Spleen (tissue), 11 donors: ENCODE data around the gene SYNGR2. TPM values are rescaled to one million over a fixed set of nuclear protein-coding genes. Genes with fewer than 3 reads are reported as not detected.
A peak's percentile ranks its signal among the peaks of the same experiment; 100 is the strongest.

Experiments
- DNase-seq: peaks from one replicate; pipeline ENCODE4 v3.0.0-alpha.2; 2020
- H3K27ac ChIP-seq, 8 donors: fragments of 200-600 bp; sonication (generic) in 7 of 8; 1 replicate in 4 of 8; 2 replicates in 4 of 8; pipeline versions ENCODE4 v1.5.0 to v1.8.0; 2016 to 2021; ENCODE audit warnings: inconsistent platforms in 4 of 8, mild to moderate bottlenecking in 4 of 8, moderate library complexity in 1 of 8
- H3K27me3 ChIP-seq, 7 donors: fragments of 200-600 bp; sonication (generic) in 6 of 7; replicated peaks in 1 of 7; 1 replicate in 4 of 7; 2 replicates in 3 of 7; pipeline versions ENCODE4 v1.5.0 to v1.8.0; 2016 to 2021; ENCODE audit warnings: inconsistent platforms in 3 of 7, mild to moderate bottlenecking in 1 of 7
- H3K36me3 ChIP-seq, 6 donors: fragments of 200-600 bp; sonication (generic) in 5 of 6; 1 replicate in 4 of 6; 2 replicates in 2 of 6; pipeline versions ENCODE4 v1.5.0 to v1.8.0; 2016 to 2021; ENCODE audit warnings: inconsistent platforms in 2 of 6
- H3K4me1 ChIP-seq, 6 donors: fragments of 200-600 bp; sonication (generic) in 5 of 6; 1 replicate in 3 of 6; 2 replicates in 3 of 6; pipeline versions ENCODE4 v1.5.0 to v1.8.0; 2016 to 2021; ENCODE audit warnings: inconsistent platforms in 3 of 6
- H3K4me3 ChIP-seq, 8 donors: fragments of 200-600 bp; sonication (generic) in 7 of 8; 1 replicate in 4 of 8; 2 replicates in 4 of 8; pipeline versions ENCODE4 v1.5.0 to v1.8.0; 2016 to 2021; ENCODE audit warnings: inconsistent platforms in 4 of 8, mild to moderate bottlenecking in 4 of 8, moderate library complexity in 2 of 8
- H3K9me3 ChIP-seq, 8 donors: fragments of 200-600 bp; sonication (generic) in 7 of 8; 1 replicate in 4 of 8; 2 replicates in 4 of 8; pipeline versions ENCODE4 v1.5.0 to v1.8.0; 2016 to 2021; ENCODE audit warnings: inconsistent platforms in 4 of 8
- POLR2A ChIP-seq, 3 donors: fragments of 450-650 bp; IDR thresholded peaks; one replicate each; pipeline ENCODE4 v1.5.1; 2017; ENCODE audit warnings: antibody characterized with exemption in 3 of 3, mild to moderate bottlenecking in 1 of 3
- POLR2AphosphoS5 ChIP-seq, 3 donors: sonication (generic); formaldehyde crosslinking; IDR thresholded peaks; one replicate each; pipeline ENCODE4 v1.5.1; 2017; ENCODE audit warnings: antibody characterized with exemption in 3 of 3
- WGBS, 5 donors: extraction: QIAGEN DNeasy Blood & Tissue Kit in 3 of 5; methylation state at CpG; one replicate each; pipeline versions ENCODE4 v1.1.5 to v1.1.7; 2013 to 2018; 5-methylcytosine and 5-hydroxymethylcytosine counted together
- intact Hi-C: fragments of 100-400 bp; cut with DNase I; formaldehyde crosslinking; loops from one replicate; pipeline ENCODE4 v1.15.0; 2023; ENCODE audit warnings: low total_unique reads
- polyA plus RNA-seq, 3 donors: library from polyadenylated mRNA; stranded (reverse); fragments of 200-250 nt; gene quantifications; one replicate each; pipeline ENCODE4 v1.2.1, GENCODE V29; 2013
- total RNA-seq, 7 donors: library from RNA; depleted of rRNA in 3 of 7; stranded (reverse); fragments of >200 nt in 3 of 7; fragmentation: NEBNext Ultra II Directional in 4 of 7; extraction: Animal tissue kit (Norgen Biotek cat#: 25700) in 4 of 7; gene quantifications; one replicate each; pipeline versions ENCODE4 v1.1.0 to v1.2.1, GENCODE V29; 2016 to 2021
- TF ChIP-seq, protein P1 (sequence below), 11 experiments: fragments of 200-600 bp in 7 of 11; fragments of 450-650 bp in 4 of 11; sonication (generic) in 4 of 11; IDR thresholded peaks in 8 of 11; conservative IDR thresholded peaks in 3 of 11; 1 replicate in 7 of 11; 2 replicates in 4 of 11; pipeline versions ENCODE4 v1.4.0 to v1.8.0; 2016 to 2021; ENCODE audit warnings: antibody characterized with exemption in 11 of 11, inconsistent platforms in 4 of 11, mild to moderate bottlenecking in 1 of 11
- donor health status: healthy with polysubstance abuse.
- donor health status: DM: no; HTN: no; CAD: no; lungs with moderate emphysema.
- donor health status: DM: no; HTN: no; CAD: no.
- donor health status: Bipolar disorder and iron deficiency.
- donor health status: healthy.
- donor health status: DM: no; HTN: no; CAD: no.
- donor health status: DM: yes; HTN: yes; CAD: no.

Gene SYNGR2
- total and polyA plus RNA-seq, 10 donors: 107 to 201 (median 144) TPM

DNA sequence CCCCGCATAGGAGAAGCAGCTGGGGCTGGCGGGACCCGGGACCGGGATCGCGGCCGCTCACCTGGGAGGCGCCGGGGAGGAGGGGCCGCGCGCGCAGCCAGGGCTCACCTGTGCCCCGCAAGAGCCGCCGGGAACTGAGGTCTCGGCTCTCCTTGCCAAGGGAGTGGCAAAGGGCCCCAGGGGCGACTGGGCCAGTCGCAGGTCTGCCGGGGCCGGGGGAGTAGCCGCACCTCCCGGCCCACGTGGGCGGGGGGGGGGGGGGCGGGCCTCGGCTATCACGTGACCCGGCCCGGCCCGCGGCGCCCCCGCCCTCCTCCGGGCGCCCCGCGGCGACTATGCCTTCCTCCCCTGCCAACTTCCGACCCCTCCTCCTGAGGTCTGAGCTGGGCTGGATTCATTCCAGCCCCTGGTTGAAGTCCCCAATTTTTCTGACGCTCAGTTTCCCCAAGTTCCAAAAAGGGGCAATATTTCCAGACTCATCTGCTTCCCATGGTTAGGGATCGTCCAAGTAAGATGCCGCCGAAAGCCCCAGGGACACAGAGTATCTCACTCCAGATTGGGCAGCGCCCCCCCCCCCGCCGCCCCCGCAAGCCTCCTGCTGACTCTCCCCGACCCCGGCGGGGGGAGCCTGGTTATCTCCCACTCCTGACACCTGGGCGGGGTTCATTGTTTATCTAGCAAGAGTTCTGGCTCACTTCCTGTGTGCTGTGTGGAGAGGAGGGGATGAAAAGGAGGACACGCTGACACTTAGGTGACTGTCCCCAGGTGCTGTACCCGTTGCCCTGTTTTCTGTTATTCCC lies 39.6 kb upstream of the SYNGR2 start, which contains the start of gene TMC6:
Gene TMC6 (minus strand): TSS at position 205 of the 800 bp plus-strand sequence. CDS start 1,923 bp downstream, outside the sequence.
- Histone ChIP-seq H3K4me1 (peaks cover 66 to 100% (median 94%) of the 10 kb centered on the region in 6 donors), H3K27ac (peak within 1 kb of the TSS; percentile 87 to 97 (median 94)), H3K36me3 (peaks cover 0 to 44% (median 31%) of the 10 kb centered on the region in 6 donors), H3K9me3 (no peaks in the 10 kb centered on the region), H3K27me3 (no peaks in the 10 kb centered on the region), H3K4me3 (peak within 1 kb of the TSS; percentile 70 to 99 (median 96))
- 1 to 3% (median 2%) methylated on average over 18 to 53 of the region's 54 CpGs for WGBS, 5 donors
- peak; percentile 92 to 93 (median 92) for TF ChIP-seq POLR2AphosphoS5 (IDR thresholded peaks at IDR 0.05)
- TF ChIP-seq, protein P1, sequence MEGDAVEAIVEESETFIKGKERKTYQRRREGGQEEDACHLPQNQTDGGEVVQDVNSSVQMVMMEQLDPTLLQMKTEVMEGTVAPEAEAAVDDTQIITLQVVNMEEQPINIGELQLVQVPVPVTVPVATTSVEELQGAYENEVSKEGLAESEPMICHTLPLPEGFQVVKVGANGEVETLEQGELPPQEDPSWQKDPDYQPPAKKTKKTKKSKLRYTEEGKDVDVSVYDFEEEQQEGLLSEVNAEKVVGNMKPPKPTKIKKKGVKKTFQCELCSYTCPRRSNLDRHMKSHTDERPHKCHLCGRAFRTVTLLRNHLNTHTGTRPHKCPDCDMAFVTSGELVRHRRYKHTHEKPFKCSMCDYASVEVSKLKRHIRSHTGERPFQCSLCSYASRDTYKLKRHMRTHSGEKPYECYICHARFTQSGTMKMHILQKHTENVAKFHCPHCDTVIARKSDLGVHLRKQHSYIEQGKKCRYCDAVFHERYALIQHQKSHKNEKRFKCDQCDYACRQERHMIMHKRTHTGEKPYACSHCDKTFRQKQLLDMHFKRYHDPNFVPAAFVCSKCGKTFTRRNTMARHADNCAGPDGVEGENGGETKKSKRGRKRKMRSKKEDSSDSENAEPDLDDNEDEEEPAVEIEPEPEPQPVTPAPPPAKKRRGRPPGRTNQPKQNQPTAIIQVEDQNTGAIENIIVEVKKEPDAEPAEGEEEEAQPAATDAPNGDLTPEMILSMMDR (IDR thresholded peaks at IDR 0.05 in 8 of 11, conservative IDR thresholded peaks at IDR 0.05 in 3 of 11): no peak
- TF ChIP-seq POLR2A (IDR thresholded peaks at IDR 0.05): peak in 2 of 3 donors; percentile 71 to 72
- DNase-seq: peak; percentile 94
- intact Hi-C loops: no loop called here

DNA sequence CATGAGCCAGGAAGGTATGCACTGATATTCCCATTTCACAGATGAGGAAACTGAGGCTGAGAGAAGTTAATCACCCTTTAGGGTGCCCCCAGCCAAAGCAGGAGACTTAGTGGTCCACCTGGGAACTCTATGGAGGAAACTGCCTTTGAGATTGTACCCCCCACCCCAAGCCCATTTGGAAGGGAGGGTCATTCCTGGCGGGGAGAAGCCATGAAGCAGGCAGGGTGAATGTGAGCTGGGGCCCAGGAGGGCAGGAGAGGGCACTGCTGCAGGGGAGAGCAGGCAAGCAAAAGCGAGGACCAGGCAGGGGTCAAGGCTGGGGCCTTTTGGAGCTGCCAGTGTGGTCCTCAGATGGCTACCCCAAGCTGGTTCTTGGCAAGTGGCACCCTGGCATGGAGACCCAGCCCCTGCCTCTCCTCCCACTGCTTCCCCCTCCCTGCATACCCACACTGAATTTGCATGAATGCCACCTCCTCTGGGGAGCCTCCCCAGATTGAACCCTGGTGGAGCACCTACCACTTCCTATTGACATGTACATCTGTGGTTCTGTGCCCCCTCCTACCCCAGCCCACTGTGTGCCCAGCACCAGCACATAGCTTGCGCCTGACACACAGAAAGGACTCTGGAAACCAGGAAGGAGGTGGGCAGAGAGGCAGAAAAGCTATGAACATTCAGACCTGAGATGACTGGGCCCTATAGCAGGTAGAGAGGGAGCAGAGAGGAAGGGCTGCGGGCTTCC lies 38.9 kb upstream of the SYNGR2 start:
- Histone ChIP-seq H3K9me3 (no peaks in the 10 kb centered on the region), H3K4me3 (peak overlapping the region in 7 of 8 donors; percentile 15 to 99 (median 96)), H3K4me1 (peaks cover 68 to 100% (median 94%) of the 10 kb centered on the region in 6 donors), H3K36me3 (peaks cover 0 to 43% (median 27%) of the 10 kb centered on the region in 6 donors), H3K27me3 (no peaks in the 10 kb centered on the region), H3K27ac (peak overlapping the region; percentile 87 to 97 (median 94))
- TF ChIP-seq POLR2AphosphoS5 (IDR thresholded peaks at IDR 0.05): peak; percentile 34 to 85 (median 54)
- TF ChIP-seq POLR2A (IDR thresholded peaks at IDR 0.05): no peak
- TF ChIP-seq, protein P1 (IDR thresholded peaks at IDR 0.05 in 8 of 11, conservative IDR thresholded peaks at IDR 0.05 in 3 of 11): no peak
- 37 to 46% (median 43%) methylated on average over 4 of the region's 4 CpGs for WGBS, 5 donors
- DNase-seq: peak; percentile 90
- intact Hi-C loops: no loop called here

DNA sequence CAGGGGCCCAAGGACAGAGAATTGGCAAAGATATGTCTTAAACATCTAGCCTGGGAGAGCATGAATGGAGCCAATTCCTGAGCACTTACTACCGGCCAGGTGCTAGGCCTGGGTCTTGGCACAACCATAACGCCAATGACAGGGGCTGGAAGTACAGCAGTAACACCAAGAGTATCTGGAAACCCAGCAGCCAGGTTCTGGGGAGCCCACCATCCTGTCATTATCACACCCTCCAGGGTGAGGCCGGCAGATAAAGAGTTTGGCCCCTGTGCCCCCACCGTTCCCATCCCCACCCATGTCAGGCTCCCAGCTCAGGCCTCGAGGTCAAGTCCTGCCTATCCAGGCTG lies 38.3 kb upstream of the SYNGR2 start:
- Histone ChIP-seq H3K36me3 (peaks cover 2 to 43% (median 27%) of the 10 kb centered on the region in 6 donors), H3K4me1 (peaks cover 65 to 100% (median 93%) of the 10 kb centered on the region in 6 donors), H3K4me3 (peak overlapping the region in 7 of 8 donors; percentile 57 to 98 (median 91)), H3K27me3 (no peaks in the 10 kb centered on the region), H3K27ac (peak overlapping the region; percentile 87 to 97 (median 94)), H3K9me3 (no peaks in the 10 kb centered on the region)
- 0 to 26% (median 7%) methylated on average over 2 to 5 of the region's 5 CpGs for WGBS, 5 donors
- intact Hi-C loops: no loop called here
- TF ChIP-seq POLR2A (IDR thresholded peaks at IDR 0.05) (no peak), POLR2AphosphoS5 (IDR thresholded peaks at IDR 0.05) (no peak)
- TF ChIP-seq, protein P1 (IDR thresholded peaks at IDR 0.05 in 8 of 11, conservative IDR thresholded peaks at IDR 0.05 in 3 of 11): no peak
- DNase-seq: no peak
